HCT116 (cell line): ENCODE measurements around the gene TENM4.

Experiments used
- ELF1 ChIP-seq: IDR thresholded peaks from 2 replicates; pipeline ENCODE4 v1.6.1; 2012; ENCODE audit warnings: low read depth, borderline replicate concordance
- EZH2 ChIP-seq: fragments of 200-600 bp; sonication (generic); IDR thresholded peaks from 2 replicates; pipeline ENCODE4 v1.6.1; 2017; ENCODE audit warnings: antibody characterized with exemption, mixed run types
- EZH2phosphoT487 ChIP-seq: fragments of 200-600 bp; IDR thresholded peaks from 2 replicates; pipeline ENCODE4 v1.6.1; 2018; ENCODE audit warnings: antibody characterized with exemption, borderline replicate concordance
- POLR2A ChIP-seq: IDR thresholded peaks from 2 replicates; pipeline ENCODE4 v1.7.0; 2011; ENCODE audit warnings: borderline replicate concordance; ENCODE audit not compliant: insufficient read depth, insufficient read length; ENCODE audit errors: extremely low read depth
- RAD21 ChIP-seq: IDR thresholded peaks from 2 replicates; pipeline ENCODE4 v1.6.1; 2012; ENCODE audit warnings: low read depth, mild to moderate bottlenecking
- SP1 ChIP-seq: IDR thresholded peaks from 2 replicates; pipeline ENCODE4 v1.6.1; 2012; ENCODE audit warnings: low read depth
- SRF ChIP-seq: IDR thresholded peaks from 2 replicates; pipeline ENCODE4 v1.6.1; 2012; ENCODE audit warnings: low read depth
- TF ChIP-seq, protein P1 (sequence below), 3 experiments: fragments of 200-600 bp in 1 of 3; sonication (generic) in 1 of 3; IDR thresholded peaks in 2 of 3; conservative IDR thresholded peaks in 1 of 3; 2 replicates each; pipeline ENCODE4 v1.5.1; 2012 to 2017; ENCODE audit warnings: low read depth in 2 of 3, low read length in 2 of 3, antibody characterized with exemption in 1 of 3, borderline replicate concordance in 1 of 3, control low read depth in 1 of 3, mild to moderate bottlenecking in 1 of 3, mixed read lengths in 1 of 3, mixed run types in 1 of 3, moderate library complexity in 1 of 3; ENCODE audit not compliant: insufficient read depth in 1 of 3
- TF ChIP-seq, protein P2 (sequence below): IDR thresholded peaks from 2 replicates; pipeline ENCODE4 v1.6.1; 2012

DNA sequence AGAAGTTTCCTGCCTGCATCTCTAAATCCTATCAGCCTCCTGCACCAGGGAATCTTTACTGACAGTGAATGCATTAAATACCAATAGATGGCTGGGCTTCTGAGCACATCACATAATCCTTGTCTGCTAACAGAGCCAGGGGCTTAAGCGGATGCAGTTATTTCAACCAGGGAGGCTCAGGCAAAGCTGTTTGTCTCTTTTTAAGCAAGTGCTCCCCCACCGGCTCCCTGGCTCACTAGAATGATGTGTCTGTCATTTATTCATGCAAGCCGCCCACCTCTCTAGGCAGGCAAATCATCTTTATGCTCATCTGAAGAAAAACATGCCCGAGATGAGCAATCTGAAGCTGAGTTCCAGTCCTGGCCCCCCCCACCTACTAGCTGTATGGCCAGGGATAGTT lies 182.3 kb downstream of the TENM4 start:
- TF ChIP-seq POLR2A (no peak), SRF (no peak), EZH2 (no peak), RAD21 (no peak), SP1 (no peak), EZH2phosphoT487 (no peak), ELF1 (no peak)
- TF ChIP-seq, protein P1, sequence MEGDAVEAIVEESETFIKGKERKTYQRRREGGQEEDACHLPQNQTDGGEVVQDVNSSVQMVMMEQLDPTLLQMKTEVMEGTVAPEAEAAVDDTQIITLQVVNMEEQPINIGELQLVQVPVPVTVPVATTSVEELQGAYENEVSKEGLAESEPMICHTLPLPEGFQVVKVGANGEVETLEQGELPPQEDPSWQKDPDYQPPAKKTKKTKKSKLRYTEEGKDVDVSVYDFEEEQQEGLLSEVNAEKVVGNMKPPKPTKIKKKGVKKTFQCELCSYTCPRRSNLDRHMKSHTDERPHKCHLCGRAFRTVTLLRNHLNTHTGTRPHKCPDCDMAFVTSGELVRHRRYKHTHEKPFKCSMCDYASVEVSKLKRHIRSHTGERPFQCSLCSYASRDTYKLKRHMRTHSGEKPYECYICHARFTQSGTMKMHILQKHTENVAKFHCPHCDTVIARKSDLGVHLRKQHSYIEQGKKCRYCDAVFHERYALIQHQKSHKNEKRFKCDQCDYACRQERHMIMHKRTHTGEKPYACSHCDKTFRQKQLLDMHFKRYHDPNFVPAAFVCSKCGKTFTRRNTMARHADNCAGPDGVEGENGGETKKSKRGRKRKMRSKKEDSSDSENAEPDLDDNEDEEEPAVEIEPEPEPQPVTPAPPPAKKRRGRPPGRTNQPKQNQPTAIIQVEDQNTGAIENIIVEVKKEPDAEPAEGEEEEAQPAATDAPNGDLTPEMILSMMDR (IDR thresholded peaks at IDR 0.05 in 2 of 3, conservative IDR thresholded peaks at IDR 0.05 in 1 of 3; ENCODE audit: borderline replicate concordance in 1 of 3, insufficient read depth in 1 of 3, low read depth in 2 of 3, low read length in 2 of 3), result no peak
- TF ChIP-seq, protein P2, sequence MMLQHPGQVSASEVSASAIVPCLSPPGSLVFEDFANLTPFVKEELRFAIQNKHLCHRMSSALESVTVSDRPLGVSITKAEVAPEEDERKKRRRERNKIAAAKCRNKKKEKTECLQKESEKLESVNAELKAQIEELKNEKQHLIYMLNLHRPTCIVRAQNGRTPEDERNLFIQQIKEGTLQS, result no peak
